NCI-H1105 treated with DMSO at 0.1 percent for 48 hours (cell line): ENCODE results near the gene PARD3.

Experiments used
- DNase-seq: peaks from one replicate; lab custom pipeline; 2025; lab: John Stamatoyannopoulos, UW

Gene PARD3

DNA sequence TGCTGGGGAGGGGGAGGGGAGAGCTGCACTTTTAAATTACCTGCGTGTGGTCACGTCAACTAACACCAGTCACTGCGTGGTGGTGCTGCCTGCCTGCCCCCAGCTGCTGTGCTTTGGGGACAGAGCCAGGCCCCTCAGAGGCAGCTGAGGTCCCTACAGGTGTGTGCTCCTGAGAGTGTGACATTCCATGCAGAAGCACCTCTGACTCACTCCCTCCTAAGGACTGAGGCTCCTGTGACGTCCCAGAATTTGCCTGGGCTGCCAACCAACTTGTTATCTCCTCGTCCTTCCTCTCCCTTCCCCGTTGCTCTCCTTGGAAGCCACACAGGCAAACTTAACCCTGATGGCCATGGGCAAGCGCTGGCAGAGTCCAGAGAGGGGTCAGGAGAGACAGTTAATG lies 563.0 kb downstream of the PARD3 start:
- DNase-seq: no peak

DNA sequence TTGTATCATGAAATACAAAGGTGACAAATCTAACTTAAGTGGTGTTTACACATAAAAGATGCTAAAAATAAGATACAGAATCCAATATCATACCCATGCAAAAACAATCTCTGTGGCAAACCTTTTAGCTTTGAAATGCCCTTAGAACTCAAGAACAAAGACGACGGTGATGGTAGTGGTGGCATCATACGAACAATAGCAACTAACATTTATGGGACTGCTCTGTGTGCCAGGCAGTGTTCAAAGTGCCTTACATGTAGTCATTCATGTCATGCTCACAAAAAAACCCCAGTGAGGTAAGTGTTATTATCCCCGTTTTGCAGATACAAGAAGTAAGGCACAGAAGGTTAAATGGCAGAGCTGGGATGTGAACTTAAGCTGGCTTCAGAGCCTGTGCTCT lies 563.9 kb downstream of the PARD3 start:
- no peak for DNase-seq

DNA sequence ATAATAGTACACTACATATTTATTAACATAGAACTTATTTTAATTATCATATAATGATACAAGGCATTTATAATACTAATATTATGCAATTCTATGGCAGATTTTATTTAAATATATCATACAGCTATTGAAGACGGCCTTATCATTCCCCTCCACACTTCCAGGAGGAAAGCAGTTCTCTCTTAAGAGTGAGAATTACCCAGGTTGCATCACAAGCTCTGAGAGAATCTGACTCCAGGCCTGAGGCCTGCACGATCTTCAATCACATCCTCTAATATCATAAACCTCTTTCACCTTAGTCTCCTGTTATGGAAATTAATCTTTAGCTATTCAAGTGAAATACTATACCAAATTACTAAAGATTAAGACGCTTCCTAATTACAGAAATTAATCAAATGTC lies 564.4 kb downstream of the PARD3 start:
- no peak for DNase-seq

DNA sequence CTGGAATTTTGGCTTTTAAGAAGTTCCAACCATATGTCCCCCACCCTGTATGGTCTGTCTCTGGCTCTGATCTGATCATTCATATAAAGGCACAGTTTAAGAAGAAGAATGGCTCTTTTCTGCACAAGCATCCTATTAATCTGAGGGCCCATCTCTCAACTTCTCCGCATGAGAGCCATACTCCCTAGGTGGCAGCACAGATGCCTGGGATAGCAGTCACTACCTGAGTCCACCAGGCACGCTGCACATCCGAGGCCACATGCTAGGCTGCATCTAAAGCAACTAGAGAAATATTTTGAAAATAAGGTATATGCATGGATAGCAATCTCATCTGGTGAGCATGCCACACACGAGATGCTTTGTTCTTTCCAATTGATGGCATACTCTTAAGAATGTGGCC lies 565.5 kb downstream of the PARD3 start:
- no peak for DNase-seq

DNA sequence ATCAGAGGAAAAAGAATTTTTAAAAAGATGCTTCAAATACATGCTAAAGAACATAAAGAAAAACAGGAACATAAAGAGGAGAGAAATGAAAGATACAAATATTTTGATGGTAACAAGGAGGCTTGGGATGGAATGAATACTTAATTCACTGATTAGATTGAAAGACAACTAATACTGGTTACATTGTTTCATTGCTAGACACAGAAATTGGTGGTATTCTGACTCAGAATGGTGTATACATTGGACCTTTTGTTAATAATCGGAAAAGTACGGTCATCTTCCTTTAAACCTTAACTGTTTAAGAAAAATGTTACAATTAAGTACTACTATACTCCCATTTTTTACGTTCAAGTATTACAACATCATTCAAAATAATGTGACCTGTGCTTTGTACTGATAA lies 567.5 kb downstream of the PARD3 start:
- DNase-seq: no peak

DNA sequence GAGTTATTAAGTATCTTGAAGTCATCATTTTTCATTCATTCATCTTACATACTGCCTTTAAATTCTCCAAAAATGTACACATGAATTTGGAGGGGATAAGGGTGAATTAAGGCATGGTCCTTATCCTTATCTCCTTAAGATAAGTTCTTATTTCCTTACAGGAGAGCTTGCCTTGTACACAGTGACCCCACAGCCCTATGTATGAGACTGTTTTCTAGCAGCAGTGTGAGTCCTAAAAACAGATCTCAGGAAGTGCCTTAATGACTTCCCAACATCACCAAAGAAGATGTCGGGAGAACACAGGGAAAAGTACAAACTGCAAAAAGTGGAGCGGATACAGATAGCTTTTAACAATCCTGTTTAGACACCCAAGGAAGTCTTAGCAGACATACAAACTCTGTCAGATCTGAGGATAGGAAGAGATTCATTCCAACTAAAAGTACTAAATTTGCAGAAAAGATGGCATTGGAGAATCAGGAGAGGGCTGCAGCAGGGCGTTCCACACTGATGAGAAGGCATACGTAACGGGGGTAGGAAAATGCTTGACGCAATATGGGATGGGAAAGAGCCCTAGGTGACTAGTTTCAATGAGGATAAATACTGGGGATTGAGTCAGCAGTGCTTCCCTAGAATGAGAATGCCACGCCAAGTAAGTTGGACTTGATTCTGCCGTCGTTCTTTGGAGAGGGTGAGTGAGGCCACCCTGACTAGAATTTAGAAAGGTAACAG lies 570.2 kb downstream of the PARD3 start:
- no peak for DNase-seq

DNA sequence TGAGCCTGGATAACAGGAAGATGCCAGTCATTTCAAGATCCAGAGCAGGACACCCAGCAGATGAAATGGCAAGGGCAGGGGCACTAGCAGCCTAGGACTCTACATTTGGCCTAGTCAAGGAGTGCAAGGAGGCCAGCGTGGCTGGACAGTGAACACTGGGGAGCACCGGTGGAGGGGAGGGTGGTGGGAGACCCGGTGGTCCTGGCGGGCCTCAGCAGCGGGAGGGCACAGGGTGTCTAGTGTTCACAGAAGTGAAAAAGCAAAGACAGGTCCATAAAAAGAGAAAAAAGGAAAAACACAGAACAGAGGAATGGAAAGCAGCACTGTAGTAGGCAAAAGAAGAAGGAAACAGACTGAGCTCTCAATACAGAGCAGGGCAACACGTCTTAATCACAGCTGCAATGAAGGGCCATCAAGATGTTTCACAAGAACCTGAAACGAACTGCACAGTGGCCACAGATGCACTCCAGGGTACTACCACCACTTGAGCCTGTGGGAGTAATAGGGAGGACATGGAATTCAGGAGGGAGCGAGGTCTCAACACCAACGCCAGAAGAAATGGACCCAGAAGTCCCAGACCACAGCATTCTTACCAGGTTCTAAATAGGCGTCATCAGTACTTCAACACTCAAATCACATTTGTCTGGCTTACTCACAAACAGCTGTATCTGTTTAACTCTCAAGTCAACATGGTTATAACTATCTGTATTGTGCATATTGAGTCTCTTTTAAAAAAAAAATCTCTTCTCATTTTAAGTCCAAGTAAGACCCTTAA lies 573.7 kb downstream of the PARD3 start:
- DNase-seq: no peak

DNA sequence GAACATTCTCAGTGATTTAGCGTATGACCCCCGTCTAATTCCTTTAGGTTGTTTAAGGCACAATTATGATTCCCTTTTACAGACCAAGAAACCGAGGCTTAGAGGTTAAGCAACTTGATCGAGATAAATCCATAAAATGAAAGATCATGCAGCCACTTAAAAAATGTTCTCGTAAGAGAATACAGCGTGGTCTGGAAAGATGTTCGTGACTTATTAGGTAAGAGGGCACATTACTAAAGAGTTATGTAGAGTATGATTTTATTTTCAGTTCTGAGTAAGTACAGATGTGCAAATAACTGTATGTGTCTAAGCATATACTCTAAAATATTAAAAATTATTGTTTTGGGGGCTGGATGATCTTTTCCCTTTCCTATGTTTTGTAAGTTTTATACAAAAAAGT lies 575.1 kb downstream of the PARD3 start:
- no peak for DNase-seq

DNA sequence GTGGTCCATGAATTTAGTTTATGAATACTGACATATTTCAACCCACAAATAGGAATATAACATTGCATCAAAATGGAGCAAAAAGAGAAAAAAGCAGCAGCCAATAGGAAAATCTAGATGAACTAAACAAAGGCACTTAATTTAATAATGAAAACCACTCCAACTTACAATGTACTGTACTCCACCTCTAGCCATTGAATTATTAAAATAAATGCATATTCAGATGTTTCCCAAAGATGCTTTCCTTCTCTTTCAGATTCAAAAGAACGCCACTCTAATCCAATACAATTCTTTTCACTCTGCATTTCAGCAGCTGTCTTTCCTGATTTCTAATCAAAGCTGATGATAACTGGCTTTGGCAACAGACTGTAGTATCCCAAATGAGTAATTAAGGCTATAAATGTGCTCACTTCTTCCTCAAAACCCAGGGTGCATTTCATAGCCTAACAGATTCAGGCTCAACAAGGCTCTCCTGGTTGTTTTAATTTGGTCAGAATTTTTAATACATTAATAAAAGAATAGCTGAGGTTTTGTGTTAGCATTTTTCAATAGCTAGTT lies 577.1 kb downstream of the PARD3 start:
- DNase-seq: no peak

DNA sequence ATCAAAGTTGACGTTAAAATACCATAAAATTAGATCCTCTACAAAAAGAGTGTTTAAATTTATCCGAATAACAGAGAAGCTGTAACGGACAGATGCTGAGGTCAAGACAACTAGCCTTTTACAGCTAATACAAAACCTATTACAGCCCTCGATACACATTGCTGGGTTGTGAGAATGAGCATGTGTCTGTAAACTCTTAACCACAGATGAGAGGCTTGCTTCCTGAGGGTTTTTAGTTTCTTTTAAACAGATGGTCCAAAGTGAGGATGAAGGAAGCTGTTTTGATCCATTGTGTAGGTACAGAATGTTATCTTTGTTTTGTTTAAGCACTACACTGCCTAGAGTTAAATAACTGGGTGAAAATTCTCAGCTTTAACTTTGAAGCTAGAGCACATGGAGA lies 578.2 kb downstream of the PARD3 start:
- DNase-seq: no peak

DNA sequence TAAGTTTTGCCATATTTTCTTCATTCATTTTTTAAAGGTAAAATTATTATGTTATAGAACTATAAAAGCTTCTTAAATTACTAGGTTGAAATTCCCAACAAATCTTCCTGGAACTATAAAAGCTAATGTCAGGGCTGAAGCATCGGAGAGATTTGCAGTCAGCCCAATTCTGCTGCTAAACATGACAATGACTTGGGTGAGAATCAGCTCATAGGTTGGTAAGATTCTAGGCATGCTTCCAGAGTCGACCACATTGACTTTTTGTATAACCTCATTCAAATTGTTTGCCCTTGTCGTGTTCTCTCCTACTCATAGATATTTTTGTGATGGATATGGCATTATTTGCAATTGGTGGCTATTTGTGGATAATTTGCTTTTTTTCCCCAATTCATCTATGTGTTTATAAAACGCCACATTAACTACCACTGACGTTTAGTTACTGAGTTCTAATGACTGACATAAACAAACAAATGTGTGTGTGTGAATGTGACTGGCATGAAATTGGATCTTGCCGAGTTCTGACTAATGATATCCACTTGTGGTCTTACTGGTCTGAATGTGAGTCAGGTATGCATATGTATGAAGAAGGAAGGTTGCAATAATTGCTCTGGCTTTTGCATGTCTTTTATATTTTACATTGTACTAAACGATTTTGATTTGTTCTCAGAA lies 579.8 kb downstream of the PARD3 start:
- DNase-seq: peak; percentile 15

DNA sequence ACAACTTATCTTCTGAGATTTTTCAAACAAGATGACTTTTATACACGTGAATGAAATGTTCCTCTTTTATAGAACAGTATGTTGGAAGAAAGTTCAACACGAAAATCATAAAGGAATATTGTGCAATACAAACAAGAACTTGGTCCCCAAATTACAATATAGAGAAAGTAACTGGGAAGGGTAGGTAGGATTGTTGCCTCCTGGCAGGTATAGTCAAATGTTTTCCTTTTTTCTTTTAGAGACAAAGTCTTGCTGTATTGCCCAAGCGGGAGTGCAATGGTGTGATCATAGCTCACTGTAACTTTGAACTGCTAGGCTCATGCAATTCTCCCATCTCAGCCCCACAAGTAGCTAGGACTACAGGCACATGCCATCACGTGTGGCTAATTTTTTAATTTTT lies 582.6 kb downstream of the PARD3 start:
- DNase-seq: no peak

DNA sequence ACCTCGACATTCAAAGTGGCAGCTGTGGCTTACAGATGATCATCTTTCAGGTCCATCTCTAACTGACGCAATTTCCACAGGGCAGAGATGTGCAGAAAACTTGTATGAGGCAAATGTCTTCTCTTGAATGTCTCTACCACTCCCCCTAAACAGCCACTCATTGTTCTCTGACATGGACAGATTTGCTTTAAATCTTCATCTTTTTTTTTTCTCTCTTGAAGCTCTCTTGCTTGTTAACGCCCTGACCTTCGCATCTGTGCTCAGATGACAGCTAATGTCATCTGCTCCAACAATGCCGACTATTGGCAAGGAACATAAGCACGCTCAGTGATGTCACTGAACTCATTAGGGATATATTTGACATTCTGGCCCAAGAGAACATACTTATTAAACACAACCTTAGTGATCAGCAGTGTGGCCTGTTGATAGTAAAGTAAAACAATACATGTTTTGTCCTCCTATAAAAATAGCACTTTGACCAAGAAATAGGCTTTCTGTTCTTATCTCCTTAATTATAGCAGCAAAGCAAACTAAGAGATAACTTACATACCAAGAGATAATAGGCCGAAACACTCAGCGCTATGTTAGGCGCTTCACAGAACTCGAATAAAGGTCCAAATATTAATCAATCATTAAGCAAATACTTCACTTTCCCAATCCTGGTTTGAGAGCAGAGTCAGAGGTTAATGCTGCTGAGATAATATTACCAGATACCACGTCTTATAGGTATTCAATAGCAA lies 583.5 kb downstream of the PARD3 start:
- no peak for DNase-seq

DNA sequence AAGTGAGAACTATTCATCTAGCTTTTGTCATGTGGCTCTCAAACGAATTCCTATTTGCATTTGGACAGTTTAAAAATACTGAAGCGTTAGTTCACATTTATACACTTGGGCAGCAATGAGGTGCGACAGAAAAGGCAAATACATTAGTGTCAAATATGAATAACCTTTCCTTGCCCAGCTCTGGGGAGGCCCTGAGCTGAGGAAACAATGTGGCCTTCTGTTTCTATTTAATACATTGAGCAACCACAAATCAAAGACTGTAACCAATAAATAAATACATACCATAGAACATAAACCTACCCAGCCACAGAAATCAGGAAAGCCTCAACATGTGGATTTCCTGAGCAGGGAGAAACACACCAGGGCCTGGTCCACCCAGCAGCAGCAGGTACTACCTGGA lies 585.2 kb downstream of the PARD3 start:
- DNase-seq: no peak

DNA sequence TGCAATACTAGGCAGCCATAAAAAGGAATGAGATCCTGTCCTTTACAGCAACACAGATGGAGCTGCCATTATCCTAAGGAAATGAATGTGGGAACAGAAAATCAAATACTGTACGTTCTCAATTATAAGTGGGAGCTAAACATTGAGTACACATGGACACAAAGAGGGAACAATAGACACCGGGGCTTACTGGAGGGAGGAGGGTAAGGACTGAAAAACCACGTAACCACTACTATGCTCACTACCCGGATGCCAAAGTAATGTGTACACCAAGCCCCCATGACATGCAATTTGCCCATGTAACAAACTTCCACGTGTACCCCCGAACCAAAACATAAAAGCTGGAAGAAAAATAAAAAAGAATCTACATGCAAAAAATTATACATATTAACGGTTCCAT lies 587.0 kb downstream of the PARD3 start:
- DNase-seq: no peak

DNA sequence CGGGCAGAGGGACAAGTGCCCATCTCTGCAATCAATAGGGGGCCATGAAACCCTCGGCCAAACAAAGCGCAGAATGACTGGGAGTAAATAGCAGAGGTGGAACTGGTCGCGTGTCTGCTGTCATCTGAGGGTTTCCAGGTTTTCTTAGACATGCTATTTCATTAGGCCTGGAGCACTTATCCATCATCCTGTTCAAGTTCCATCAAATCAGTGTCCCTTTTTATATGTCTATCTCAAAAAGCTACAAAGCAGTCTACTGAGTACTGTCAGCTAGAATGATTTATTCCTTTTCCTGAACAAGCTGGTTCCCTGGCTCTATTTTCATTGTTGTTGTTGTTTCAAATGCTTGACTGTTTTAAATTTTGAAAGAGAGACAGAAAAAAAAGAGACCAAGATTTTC lies 590.5 kb downstream of the PARD3 start:
- DNase-seq: no peak

DNA sequence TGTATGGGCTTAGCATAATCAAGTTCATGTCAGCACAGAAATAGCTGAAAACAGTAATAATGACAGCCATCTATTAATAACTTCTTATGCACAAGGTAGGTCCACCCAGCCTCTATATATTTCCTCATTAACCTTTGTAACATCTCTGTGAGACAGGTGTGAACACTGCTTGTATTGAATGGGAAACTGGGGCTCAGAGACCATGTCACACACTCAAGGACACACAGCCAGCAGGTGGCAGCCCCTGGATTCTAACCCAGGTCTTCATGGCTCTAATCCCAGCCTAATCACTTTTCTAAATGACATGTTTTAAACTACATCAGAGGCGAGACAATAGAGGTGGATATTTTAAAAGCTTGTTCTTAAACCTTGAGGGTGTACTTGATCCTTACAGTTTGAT lies 591.4 kb downstream of the PARD3 start:
- DNase-seq: no peak

DNA sequence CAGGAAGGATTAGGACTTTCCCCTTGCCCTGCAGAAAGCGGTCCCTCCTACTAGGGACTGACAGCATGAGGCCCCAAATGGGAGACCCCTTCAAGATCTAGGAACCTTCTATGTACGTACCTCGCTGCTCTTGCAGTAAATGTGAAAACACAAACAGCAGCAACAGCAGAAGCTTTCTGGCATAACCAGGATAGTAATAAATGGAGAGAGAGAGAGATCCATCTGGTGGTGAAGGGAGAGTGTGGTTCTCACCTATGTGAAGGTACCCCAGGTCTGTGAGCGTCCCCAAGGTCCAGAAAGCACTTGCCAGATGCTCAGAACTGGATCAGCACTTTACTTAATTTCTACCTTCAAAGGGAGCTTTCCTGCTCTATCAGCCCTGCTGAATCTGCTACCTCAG lies 592.7 kb downstream of the PARD3 start:
- DNase-seq: no peak

DNA sequence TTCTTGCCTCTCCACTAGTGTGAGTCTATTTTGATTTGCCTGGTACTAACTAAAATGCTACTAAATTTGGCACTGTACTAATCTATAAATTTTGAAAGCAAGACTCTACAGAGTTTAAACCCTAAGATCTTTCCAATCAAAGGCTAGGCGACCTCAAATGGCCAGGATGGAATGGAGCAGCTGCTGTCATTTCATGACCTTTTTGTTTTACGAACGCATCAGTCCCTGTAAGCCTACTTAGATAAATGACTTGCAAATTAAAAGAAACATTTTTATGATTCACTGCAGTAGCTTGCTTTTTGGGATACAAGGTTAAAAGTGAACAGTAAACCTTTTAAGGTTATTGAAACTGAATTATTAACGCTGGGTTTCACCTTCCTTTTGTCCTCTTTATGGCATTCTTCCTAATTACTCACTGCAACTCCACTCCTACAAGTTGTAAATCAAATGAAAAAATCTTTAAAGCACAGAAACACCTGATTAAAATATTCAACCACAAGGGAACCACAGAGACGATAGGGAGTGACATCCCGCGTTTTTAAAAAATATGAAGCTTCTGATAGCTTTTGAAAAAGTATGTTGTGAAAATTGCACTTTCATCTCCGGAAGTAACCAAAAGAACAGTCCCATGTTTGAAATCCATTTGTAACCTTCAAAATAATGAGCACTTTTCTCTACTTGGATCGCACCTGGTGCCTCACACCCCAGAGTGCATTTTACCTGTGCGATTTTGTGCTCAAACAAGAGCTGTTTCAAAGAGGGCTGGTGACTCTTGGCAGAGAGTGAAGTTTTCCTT lies 595.1 kb downstream of the PARD3 start:
- peak; percentile 76 for DNase-seq

DNA sequence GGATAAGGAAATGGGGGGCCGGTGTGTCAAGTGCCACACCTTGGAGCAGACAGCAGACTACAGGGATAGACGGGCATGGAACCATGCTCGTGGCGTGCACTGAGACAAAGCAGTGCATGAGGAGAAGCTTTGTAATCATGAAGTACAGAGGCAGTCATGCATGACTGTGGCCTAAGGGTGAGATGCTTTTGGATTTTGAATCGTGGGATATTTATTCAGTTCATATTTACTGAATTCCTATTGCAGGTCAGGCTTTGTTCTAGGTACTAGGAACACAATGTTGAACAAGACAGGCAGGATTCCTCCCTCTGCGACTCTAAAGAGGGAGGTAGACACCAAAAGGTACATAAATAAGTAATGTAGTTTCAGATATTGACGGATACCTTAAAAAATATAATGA lies 597.6 kb downstream of the PARD3 start:
- DNase-seq: no peak

DNA sequence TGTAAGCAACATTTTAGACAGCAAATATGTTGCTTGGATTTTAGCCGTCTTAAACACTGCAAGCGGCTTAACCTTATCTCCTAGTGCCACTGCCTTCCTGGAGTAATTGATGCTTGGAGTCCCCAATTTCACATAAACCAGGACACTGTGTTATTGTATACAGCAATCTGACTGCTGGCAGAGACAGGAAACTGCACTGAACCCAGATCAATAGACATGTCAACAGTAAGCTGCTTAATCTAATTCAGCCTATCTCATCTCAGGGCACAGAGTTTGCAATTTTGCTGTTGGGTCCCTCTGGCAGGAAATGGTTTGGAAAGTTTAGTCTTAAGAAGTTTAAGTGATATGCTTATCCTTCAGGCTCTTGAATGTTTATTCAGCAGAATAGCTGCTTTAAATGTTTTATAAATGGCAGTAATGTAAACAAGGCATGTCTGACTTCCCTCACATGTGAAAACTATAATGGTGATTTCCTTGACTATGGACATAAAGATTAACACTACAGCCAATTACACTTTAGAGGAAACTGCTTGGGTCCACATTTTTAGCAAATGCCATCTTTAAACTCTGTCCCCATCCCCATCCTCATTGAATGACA lies 598.6 kb downstream of the PARD3 start:
- DNase-seq: no peak
